Kidney (tissue), 14 donors: ENCODE measurements around the gene PKD1L1. TPM values are rescaled to one million over a fixed set of nuclear protein-coding genes. Genes with fewer than 3 reads are reported as not detected.

Experiments used
- DNase-seq, 5 donors: peaks; one replicate each; pipeline ENCODE4 v3.0.0-alpha.2; 2013 to 2020
- FAIRE-seq: peaks from 2 replicates; lab custom pipeline; 2012; peaks lifted over from hg19 to GRCh38; lab: Jason Lieb, UNC
- H3K27ac ChIP-seq, 2 donors: one replicate each; pipeline ENCODE4 v1.7.0; 2013; ENCODE audit warnings: low read depth in 2 of 2, low read length in 2 of 2, inconsistent platforms in 1 of 2
- H3K27me3 ChIP-seq: one replicate; pipeline ENCODE4 v1.7.1; 2013; ENCODE audit warnings: low read length, inconsistent platforms; ENCODE audit not compliant: control insufficient read depth, insufficient read depth
- H3K36me3 ChIP-seq, 3 donors: one replicate each; pipeline versions ENCODE4 v1.7.0 to v1.7.1; 2013; ENCODE audit warnings: low read length in 3 of 3, control low read depth in 1 of 3, inconsistent platforms in 1 of 3; ENCODE audit not compliant: insufficient read depth in 3 of 3, control insufficient read depth in 2 of 3
- H3K4me1 ChIP-seq, 3 donors: one replicate each; pipeline versions ENCODE4 v1.7.0 to v1.7.1; 2013; ENCODE audit warnings: low read length in 3 of 3, inconsistent platforms in 1 of 3, low read depth in 1 of 3; ENCODE audit not compliant: control insufficient read depth in 2 of 3, insufficient read depth in 2 of 3
- H3K4me3 ChIP-seq, 3 donors: one replicate each; pipeline versions ENCODE4 v1.7.0 to v1.8.1; 2013; ENCODE audit warnings: low read length in 3 of 3, control low read depth in 1 of 3, inconsistent platforms in 1 of 3
- H3K9ac ChIP-seq, 3 donors: one replicate each; pipeline versions ENCODE4 v1.7.0 to v1.7.1; 2013; ENCODE audit warnings: low read length in 3 of 3, control low read depth in 1 of 3, inconsistent platforms in 1 of 3
- H3K9me3 ChIP-seq, 3 donors: one replicate each; pipeline versions ENCODE4 v1.7.0 to v1.7.1; 2013; ENCODE audit warnings: low read length in 3 of 3, control low read depth in 1 of 3, inconsistent platforms in 1 of 3; ENCODE audit not compliant: control insufficient read depth in 2 of 3, insufficient read depth in 1 of 3
- intact Hi-C: fragments of 100-400 bp; cut with DNase I; formaldehyde crosslinking; loops from one replicate; pipeline ENCODE4 v1.11.1; 2022
- polyA plus RNA-seq: library from polyadenylated mRNA; stranded (reverse); fragments of 350-450 nt; fragmentation: Illumina TruSeq; extraction: RNeasy Lipid Tissue Mini Kit (QIAGEN cat#74804); gene quantifications from one replicate; pipeline ENCODE4 v1.2.3, GENCODE V29; 2014; ENCODE audit warnings: low read depth, low replicate concordance; ENCODE audit not compliant: insufficient read depth
- total RNA-seq: library from RNA; stranded (reverse); fragmentation: NEBNext Ultra II Directional; extraction: Animal tissue kit (Norgen Biotek cat#: 25700); gene quantifications from one replicate; pipeline ENCODE4 v1.2.1, GENCODE V29; 2021
- TF ChIP-seq, protein P1 (sequence below): IDR thresholded peaks from 3 replicates; pipeline ENCODE4 v1.5.1; 2012; ENCODE audit warnings: mild to moderate bottlenecking, moderate library complexity, borderline replicate concordance; ENCODE audit not compliant: insufficient read depth; ENCODE audit errors: extremely low read depth
- donor health status: control.
- donor health status: control.
- donor health status: control.
- donor health status: control.
- donor health status: control.
- donor health status: DM: yes; HTN: yes; CAD: no.
- donor health status: Normal renal cell carcinoma (clear cell type).

The PKD1L1 gene
- total and polyA plus RNA-seq, 2 donors from 2014 or later: 0.32 to 0.82 TPM

- intact Hi-C loops: loop anchor here (10.0 kb wide), 1 partner anchor 157 kb away; no protein-coding TSS in a partner anchor
- H3K9ac ChIP-seq: no peak overlapping the region
- no peak overlapping the region for H3K27ac ChIP-seq
- H3K4me3 ChIP-seq: no peak overlapping the region
- H3K4me1 ChIP-seq: peaks cover 0 to 6% (median 0%) of the 10 kb centered on the region in 3 donors
- FAIRE-seq: no peak
- H3K36me3 ChIP-seq: no peaks in the 10 kb centered on the region
- H3K27me3 ChIP-seq: no peaks in the 10 kb centered on the region
- DNase-seq: no peak
- TF ChIP-seq, protein P1, sequence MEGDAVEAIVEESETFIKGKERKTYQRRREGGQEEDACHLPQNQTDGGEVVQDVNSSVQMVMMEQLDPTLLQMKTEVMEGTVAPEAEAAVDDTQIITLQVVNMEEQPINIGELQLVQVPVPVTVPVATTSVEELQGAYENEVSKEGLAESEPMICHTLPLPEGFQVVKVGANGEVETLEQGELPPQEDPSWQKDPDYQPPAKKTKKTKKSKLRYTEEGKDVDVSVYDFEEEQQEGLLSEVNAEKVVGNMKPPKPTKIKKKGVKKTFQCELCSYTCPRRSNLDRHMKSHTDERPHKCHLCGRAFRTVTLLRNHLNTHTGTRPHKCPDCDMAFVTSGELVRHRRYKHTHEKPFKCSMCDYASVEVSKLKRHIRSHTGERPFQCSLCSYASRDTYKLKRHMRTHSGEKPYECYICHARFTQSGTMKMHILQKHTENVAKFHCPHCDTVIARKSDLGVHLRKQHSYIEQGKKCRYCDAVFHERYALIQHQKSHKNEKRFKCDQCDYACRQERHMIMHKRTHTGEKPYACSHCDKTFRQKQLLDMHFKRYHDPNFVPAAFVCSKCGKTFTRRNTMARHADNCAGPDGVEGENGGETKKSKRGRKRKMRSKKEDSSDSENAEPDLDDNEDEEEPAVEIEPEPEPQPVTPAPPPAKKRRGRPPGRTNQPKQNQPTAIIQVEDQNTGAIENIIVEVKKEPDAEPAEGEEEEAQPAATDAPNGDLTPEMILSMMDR: no peak
- H3K9me3 ChIP-seq: no peaks in the 10 kb centered on the region
These were observed 914 bp downstream of the PKD1L1 start for GRCh38 chr7:47947355-47947749.

DNA sequence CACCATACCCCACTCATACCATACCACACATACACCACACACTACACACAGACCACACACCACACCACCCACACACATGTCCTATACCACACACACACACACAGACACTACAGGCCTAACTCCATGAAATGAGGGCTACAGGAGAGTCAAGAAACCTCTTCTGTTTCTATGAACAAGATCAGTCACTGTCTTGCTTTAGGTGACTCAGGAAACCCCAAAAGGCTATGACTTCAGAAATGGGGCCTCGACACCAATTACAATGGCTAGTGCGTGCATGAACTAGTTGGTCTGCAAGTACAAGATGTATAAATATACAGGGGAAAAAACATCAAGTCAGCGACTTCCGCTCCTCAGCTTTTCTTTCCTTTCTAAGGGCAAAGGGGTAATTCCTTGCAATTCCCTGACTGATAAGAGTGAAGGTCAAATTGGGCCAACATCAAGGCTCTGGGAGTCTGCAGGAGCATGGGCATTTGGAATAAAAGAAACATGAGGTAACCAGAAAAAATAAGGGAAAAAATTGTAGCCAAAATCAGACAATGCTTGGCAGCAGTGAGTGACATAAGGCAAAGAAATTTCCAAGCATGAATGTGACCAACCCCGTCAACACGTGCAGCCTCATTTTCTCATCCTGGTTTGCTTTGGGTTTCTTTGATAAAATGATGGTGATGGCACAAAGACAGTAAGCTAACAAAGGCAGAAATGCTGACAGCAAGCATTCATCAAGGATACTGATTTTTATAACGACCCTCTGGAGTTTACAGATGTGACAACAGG is 1.5 kb downstream of the PKD1L1 start:
- no peak for FAIRE-seq
- intact Hi-C loops: loop anchor here (10.0 kb wide), 1 partner anchor 158 kb away; no protein-coding TSS in a partner anchor

GRCh38 chr7:47945261-47946015 is 2.8 kb downstream of the PKD1L1 start:
- Histone ChIP-seq H3K9me3 (no peaks in the 10 kb centered on the region), H3K4me1 (peaks cover 0 to 6% (median 4%) of the 10 kb centered on the region in 3 donors), H3K27ac (no peak overlapping the region), H3K27me3 (no peaks in the 10 kb centered on the region), H3K9ac (no peak overlapping the region), H3K4me3 (no peak overlapping the region), H3K36me3 (no peaks in the 10 kb centered on the region)
- DNase-seq (peak in 4 of 5 donors; percentile 72 to 86 (median 76)), FAIRE-seq (peak; percentile 63)
- intact Hi-C loops: loop anchor here (10.0 kb wide), 1 partner anchor 159 kb away; no protein-coding TSS in a partner anchor
- TF ChIP-seq, protein P1: peak; percentile 81

More for the DNA sequence above, 1.5 kb downstream of the PKD1L1 start:
- no peaks in the 10 kb centered on the region for H3K36me3 ChIP-seq
- H3K9me3 ChIP-seq: no peaks in the 10 kb centered on the region
- H3K4me1 ChIP-seq: peaks cover 0 to 6% (median 3%) of the 10 kb centered on the region in 3 donors
- no peak overlapping the region for H3K4me3 ChIP-seq
- no peak overlapping the region for H3K9ac ChIP-seq
- H3K27ac ChIP-seq: no peak overlapping the region
- TF ChIP-seq, protein P1: no peak
- no peaks in the 10 kb centered on the region for H3K27me3 ChIP-seq
- DNase-seq: no peak
